Uterus (tissue), 2 donors: ENCODE results near the gene ZDHHC11.

Experiments used
- POLR2A ChIP-seq, 2 donors: fragments of 450-650 bp; IDR thresholded peaks; one replicate each; pipeline ENCODE4 v1.6.1; 2016; ENCODE audit warnings: antibody characterized with exemption in 2 of 2, mild to moderate bottlenecking in 1 of 2, moderate library complexity in 1 of 2
- TF ChIP-seq, protein P1 (sequence below), 4 experiments: fragments of 200-600 bp in 2 of 4; fragments of 450-650 bp in 2 of 4; sonication (generic) in 2 of 4; IDR thresholded peaks; one replicate each; pipeline ENCODE4 v1.5.1; 2016 to 2019; ENCODE audit warnings: antibody characterized with exemption in 4 of 4, mild to moderate bottlenecking in 2 of 4, moderate library complexity in 1 of 4

DNA sequence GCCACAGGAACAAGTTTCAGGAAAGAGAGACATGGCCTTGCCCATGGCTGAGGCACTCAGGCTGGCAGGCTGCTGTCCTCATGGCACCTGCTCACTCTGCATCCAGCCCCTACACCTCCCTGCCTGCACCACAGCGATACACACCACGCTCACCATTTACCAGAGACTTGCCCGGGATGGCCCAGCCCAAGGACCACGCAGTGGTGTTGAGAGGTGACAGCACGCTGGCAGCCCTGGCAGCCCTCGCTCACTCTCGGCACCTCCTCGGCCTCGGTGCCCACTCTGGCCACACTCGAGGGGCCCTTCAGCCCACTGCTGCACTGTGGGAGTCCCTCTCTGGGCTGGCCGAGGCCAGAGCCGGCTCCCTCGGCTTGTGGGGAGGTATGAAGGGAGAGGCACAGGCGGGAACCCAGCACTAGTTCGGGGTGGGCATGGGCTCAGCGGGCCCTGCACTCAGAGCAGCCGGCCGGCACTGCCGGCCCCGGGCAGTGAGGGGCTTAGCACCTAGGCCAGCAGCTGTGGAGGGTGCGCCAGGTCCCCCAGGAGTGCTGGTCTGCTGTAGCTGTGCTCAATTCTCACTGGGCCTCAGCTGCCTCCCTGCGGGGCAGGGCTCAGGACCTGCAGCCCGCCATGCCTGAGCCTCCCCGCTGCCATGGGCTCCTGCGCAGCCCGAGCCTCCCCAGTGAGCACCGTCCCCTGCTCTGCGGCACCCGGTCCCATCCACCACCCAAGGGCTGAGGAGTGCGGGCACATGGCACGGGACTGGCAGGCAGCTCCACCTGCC, 86.6 kb downstream of the ZDHHC11 start:
- TF ChIP-seq, protein P1, sequence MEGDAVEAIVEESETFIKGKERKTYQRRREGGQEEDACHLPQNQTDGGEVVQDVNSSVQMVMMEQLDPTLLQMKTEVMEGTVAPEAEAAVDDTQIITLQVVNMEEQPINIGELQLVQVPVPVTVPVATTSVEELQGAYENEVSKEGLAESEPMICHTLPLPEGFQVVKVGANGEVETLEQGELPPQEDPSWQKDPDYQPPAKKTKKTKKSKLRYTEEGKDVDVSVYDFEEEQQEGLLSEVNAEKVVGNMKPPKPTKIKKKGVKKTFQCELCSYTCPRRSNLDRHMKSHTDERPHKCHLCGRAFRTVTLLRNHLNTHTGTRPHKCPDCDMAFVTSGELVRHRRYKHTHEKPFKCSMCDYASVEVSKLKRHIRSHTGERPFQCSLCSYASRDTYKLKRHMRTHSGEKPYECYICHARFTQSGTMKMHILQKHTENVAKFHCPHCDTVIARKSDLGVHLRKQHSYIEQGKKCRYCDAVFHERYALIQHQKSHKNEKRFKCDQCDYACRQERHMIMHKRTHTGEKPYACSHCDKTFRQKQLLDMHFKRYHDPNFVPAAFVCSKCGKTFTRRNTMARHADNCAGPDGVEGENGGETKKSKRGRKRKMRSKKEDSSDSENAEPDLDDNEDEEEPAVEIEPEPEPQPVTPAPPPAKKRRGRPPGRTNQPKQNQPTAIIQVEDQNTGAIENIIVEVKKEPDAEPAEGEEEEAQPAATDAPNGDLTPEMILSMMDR (IDR thresholded peaks at IDR 0.05): no peak
- no peak for TF ChIP-seq POLR2A (IDR thresholded peaks at IDR 0.05)
